Cortex of kidney (tissue), 1 donor: Measurements from ENCODE around the gene CBLL2.
"Not testable (repeated sequence)": the region's sequence is repeated elsewhere in the genome, so short reads cannot be mapped to it uniquely, and the experiment has no call there.

Experiments used
- DNase-seq: peaks from one replicate; lab custom pipeline; 2025; lab: John Stamatoyannopoulos, UW

CBLL2 gene, protein sequence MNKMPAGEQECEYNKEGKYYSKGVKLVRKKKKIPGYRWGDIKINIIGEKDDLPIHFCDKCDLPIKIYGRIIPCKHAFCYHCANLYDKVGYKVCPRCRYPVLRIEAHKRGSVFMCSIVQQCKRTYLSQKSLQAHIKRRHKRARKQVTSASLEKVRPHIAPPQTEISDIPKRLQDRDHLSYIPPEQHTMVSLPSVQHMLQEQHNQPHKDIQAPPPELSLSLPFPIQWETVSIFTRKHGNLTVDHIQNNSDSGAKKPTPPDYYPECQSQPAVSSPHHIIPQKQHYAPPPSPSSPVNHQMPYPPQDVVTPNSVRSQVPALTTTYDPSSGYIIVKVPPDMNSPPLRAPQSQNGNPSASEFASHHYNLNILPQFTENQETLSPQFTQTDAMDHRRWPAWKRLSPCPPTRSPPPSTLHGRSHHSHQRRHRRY

GRCh38 chrX:22272613-22273012, at the start of gene CBLL2:
CBLL2 (plus strand) TSS chrX:22272913; CDS start chrX:22272992, 79 bp downstream.
- DNase-seq, result no peak

DNA sequence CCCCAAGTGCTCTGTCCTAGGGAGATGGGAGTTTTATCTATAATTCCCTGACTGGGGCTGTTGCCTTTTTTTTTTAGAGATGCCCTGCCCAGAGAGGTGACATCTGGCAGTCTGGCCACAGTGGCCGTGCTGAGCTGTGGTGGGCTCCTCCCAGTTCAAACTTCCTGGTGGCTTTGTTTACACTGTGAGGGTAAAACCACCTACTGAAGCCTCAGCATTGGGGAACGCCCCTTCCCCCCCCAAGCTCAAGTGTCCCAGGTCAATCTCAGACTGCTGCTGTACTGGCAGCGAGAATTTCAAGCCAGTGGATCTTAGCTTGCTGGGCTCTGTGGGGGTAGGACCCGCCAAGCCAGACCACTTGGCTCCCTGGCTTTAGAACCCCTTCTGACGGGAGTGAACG, 38.3 kb upstream of the CBLL2 start:
- DNase-seq, result no peak

DNA sequence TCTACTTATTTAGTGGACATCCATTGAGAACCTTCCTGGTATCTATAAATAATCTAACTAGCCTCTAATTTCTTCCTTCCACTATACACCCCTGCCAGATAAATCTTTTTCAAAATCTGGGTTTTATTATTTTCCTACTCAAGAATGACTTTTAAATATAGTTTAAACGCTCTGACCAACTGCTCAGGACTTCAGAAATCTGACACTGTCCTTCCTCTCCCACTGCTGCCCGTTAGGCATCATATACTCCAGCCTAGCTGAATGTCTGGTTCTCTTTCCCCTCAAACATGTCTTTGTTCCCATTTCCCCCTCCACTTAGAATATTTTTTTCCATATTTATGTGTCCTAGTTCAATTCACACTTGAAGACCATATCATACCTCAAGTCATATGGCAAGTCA, 35.2 kb upstream of the CBLL2 start:
- no peak for DNase-seq

GRCh38 chrX:22246620-22247019, 26.1 kb upstream of the CBLL2 start:
- DNase-seq, result no peak

DNA sequence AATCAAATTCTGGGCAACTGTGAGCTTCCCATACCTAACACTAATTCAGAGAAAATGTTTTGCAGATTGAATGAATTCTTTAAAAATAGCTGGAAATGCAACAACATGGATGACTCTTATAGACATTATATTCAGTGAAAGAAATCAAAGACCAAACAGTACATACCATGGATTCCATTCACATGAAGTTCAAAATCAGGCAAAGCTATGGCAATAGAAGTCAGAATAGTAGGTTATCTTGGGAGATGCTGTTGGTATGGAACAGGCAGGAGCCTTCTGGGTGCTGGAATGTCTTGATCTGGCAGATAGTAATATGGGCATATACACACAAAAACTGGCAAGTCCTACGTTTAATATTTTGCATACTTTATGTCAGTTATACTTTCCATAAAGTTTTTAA, 25.5 kb upstream of the CBLL2 start:
- no peak for DNase-seq

- DNase-seq, result no peak
Observed at GRCh38 chrX:22248401-22248800, 24.3 kb upstream of the CBLL2 start.

- no peak for DNase-seq
Observed at GRCh38 chrX:22249371-22249770, 23.3 kb upstream of the CBLL2 start.

DNA sequence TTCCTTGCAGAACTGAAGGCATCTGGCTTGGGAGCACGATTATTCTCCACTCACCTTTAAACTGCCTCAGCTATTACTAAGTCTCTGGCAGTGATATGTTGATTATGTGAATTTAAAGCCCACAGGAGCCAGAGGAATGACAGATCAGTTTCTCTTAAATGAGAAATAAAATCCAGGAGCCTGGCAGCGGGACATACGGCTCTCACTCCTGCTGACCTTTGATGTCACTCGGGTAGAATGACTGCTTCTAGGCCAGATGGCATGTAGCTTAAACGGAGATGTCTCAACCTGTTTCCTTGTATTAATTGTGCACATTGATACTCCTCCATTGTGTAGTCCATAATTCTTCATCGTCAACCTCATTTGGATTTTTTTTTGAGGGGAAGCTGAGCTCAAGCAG, 4.0 kb upstream of the CBLL2 start:
- DNase-seq, result no peak

DNA sequence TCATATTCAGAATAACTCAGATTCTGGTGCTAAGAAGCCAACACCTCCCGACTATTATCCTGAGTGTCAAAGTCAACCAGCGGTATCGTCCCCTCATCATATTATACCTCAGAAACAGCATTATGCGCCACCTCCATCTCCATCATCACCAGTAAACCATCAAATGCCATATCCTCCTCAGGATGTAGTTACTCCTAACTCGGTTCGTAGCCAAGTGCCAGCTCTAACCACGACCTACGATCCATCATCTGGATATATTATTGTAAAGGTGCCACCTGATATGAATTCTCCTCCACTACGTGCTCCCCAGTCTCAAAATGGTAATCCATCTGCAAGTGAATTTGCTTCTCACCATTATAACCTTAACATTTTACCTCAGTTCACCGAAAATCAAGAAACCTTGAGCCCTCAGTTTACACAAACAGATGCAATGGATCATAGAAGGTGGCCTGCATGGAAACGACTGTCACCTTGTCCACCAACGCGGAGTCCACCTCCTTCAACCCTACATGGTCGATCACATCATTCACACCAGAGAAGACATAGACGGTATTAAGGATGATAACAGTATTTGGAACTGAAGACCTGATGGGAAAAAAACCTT, 1.1 kb downstream of the CBLL2 start:
- no peak for DNase-seq

GRCh38 chrX:22276781-22277180, 4.1 kb downstream of the CBLL2 start:
- no peak for DNase-seq

- DNase-seq, result no peak
Observed at GRCh38 chrX:22278375-22278774, 5.7 kb downstream of the CBLL2 start.

DNA sequence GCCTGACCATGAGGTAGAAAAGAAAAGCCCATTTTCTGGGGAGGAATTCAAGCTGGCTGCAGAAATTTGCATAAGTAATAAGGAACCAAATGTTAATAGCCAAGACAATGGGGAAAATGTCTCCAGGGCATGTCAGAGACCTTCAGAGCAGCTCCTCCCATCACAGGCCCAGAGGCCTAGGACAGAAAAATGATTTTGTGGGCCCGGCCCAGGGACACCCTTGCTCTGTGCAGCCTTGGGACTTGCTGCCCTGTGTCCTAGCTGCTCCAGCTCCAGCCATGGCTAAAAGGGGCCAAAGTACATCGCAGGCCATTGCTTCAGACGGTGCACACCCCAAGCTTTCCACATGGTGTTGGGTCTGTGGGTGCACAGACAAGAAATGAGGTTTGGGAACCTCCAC, 16.5 kb downstream of the CBLL2 start:
- not testable (repeated sequence) for DNase-seq

DNA sequence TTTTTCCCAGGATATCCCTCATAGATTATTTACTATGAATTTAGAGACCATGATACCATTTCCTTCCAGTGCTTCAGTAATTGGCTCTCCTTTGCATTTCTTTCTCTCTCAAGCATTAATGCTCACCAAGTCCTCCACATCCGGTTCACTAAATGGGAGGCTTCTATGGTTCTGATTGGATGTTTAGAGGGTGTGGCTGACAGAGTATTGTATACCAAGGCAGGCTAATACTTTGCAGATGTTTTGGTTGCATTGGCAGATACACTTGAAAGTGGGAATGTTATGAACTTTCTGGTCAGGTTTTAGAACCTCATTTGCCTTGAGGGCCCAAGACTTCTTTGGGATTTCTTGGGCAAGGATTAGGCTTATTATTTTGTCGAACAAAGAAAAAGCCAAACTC, 24.2 kb downstream of the CBLL2 start:
- no peak for DNase-seq

GRCh38 chrX:22300130-22300529, 27.4 kb downstream of the CBLL2 start:
- no peak for DNase-seq

DNA sequence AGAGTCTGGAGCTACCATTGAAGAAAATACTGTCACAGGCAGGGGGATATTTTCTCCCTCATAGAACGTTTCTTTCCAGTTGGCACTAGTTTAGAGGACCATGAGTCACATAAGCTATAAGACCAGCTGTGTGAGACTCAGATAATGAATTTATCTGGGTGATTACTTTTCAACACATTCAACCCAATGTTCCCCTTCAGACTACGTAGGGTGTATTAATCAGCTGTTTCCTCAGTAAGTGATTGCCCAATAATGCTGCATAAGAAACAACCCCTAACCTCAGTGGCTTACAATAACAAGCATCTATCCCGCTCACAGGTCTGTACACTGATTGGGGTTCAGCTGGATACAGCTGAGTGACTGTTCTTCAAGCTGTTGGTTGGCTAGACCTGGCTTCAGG, 38.1 kb downstream of the CBLL2 start:
- no peak for DNase-seq

DNA sequence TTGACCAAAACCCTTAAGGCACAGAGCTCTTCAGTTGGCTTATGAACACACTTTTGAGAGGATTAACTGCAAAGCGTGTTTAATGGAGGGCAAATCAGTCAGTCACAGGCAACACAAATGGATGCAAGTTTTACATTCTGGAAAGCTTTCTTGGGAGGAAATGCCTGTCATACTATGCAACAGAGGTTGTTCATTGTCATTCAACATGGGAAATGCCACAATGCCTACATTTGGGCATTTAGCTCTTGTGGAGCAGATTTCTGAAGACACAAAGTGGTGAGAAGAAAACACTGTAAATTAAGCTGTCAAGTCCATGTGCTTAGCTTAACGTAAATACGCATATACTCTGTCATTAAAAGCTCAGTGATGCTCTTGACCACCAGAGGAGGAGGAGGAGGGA, 41.1 kb downstream of the CBLL2 start:
- DNase-seq, result no peak

- no peak for DNase-seq
Observed at GRCh38 chrX:22314211-22314610, 41.5 kb downstream of the CBLL2 start.

DNA sequence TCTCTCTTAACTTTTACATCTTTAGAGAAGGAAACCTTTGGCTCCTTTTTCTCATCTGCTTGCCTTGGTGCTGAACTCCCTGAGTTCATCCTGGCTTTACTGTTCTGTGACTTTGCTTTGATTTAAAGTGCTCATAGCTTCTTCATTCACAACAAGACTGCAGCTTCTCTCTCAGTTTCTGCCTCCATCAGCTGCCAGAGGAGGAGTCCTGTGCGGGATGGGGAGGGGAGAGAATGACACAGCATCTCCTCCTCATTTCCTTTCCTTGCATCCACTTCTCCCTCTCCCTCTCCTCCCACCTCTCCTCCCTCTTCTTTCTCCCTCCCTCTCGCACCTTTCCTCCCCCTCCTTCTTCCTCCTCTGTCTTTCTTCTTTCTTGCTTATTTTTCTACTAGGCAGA, 42.0 kb downstream of the CBLL2 start:
- DNase-seq, result no peak

- DNase-seq, result no peak
Observed at GRCh38 chrX:22315151-22315550, 42.4 kb downstream of the CBLL2 start.

- DNase-seq, result no peak
Observed at GRCh38 chrX:22320236-22320873, 47.6 kb downstream of the CBLL2 start.

DNA sequence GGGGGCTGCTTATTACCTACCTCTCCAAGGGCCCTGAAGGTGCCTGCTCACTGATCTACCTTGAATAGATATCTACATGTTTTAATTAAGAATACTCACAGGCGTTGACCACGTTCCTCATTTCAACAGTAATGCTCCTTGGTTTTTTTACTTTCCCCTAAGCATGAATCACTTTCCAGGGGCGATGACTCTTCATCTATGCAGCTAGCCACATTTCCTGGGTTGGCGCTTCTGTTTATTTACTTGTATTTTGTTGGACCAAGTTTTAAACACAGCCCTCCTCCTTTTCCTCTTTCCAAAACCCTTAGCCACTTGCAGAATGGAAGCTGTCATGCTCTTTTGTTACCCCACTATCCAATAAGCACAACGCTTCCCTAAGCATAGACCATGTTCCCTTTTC, 50.8 kb downstream of the CBLL2 start:
- no peak for DNase-seq
